H9 (cell line): ENCODE results near the gene CNOT6. TPM values are rescaled to one million over a fixed set of nuclear protein-coding genes. Genes with fewer than 3 reads are reported as not detected.
"Not testable (repeated sequence)": the region's sequence is repeated elsewhere in the genome, so short reads cannot be mapped to it uniquely, and the experiment has no call there.

Experiments
- DNase-seq: peaks from one replicate; pipeline ENCODE4 v3.0.0-alpha.2; 2017
- H2AFZ ChIP-seq: one replicate; pipeline ENCODE4 v1.6.1; 2013; ENCODE audit warnings: mild to moderate bottlenecking, low read length, control low read depth, moderate library complexity
- H2AK5ac ChIP-seq: 2 replicates; pipeline ENCODE4 v1.6.1; 2013; ENCODE audit warnings: low read length, control low read depth, mixed read lengths; ENCODE audit not compliant: insufficient read length
- H2BK120ac ChIP-seq: one replicate; pipeline ENCODE4 v1.6.1; 2013; ENCODE audit warnings: low read depth, mild to moderate bottlenecking, low read length, control low read depth, inconsistent platforms; ENCODE audit not compliant: poor library complexity, severe bottlenecking
- H2BK12ac ChIP-seq: 2 replicates; pipeline ENCODE4 v1.6.1; 2013; ENCODE audit warnings: low read length, control low read depth, mixed read lengths, low read depth; ENCODE audit not compliant: insufficient read length
- H2BK15ac ChIP-seq: 2 replicates; pipeline ENCODE4 v1.6.1; 2013; ENCODE audit warnings: low read depth, low read length, control low read depth
- H2BK20ac ChIP-seq: one replicate; pipeline ENCODE4 v1.6.1; 2013; ENCODE audit warnings: low read depth, mild to moderate bottlenecking, low read length, control low read depth, inconsistent platforms; ENCODE audit not compliant: poor library complexity, severe bottlenecking
- H2BK5ac ChIP-seq: 2 replicates; pipeline ENCODE4 v1.6.1; 2013; ENCODE audit warnings: low read length, control low read depth, mixed read lengths; ENCODE audit not compliant: insufficient read length
- H3K14ac ChIP-seq: 2 replicates; pipeline ENCODE4 v1.6.1; 2013; ENCODE audit warnings: low read length, control low read depth; ENCODE audit not compliant: insufficient read depth
- H3K18ac ChIP-seq: 2 replicates; pipeline ENCODE4 v1.6.1; 2013; ENCODE audit warnings: low read depth, mild to moderate bottlenecking, mixed read lengths, low read length, control low read depth; ENCODE audit not compliant: insufficient read length
- H3K23ac ChIP-seq: 2 replicates; pipeline ENCODE4 v1.6.1; 2013; ENCODE audit warnings: low read length, control low read depth, mixed read lengths, low read depth; ENCODE audit not compliant: insufficient read length
- H3K23me2 ChIP-seq: 2 replicates; pipeline ENCODE4 v1.6.1; 2013; ENCODE audit warnings: low read depth, mild to moderate bottlenecking, mixed read lengths, low read length, control low read depth; ENCODE audit not compliant: insufficient read length, poor library complexity, severe bottlenecking
- H3K27ac ChIP-seq: 2 replicates; pipeline ENCODE4 v1.5.1; 2013; ENCODE audit warnings: low read length, control low read depth, mixed read lengths, low read depth; ENCODE audit not compliant: insufficient read length
- H3K27me3 ChIP-seq: 2 replicates; pipeline ENCODE4 v1.6.1; 2013; ENCODE audit warnings: low read length, control low read depth, inconsistent platforms; ENCODE audit not compliant: insufficient read depth
- H3K4ac ChIP-seq: 2 replicates; pipeline ENCODE4 v1.6.1; 2013; ENCODE audit warnings: low read depth, mild to moderate bottlenecking, control low read depth, inconsistent platforms, low read length, moderate library complexity
- H3K4me1 ChIP-seq: 2 replicates; pipeline ENCODE4 v1.6.1; 2013; ENCODE audit warnings: low read length, control low read depth, inconsistent platforms; ENCODE audit not compliant: insufficient read depth
- H3K4me2 ChIP-seq: 2 replicates; pipeline ENCODE4 v1.6.1; 2013; ENCODE audit warnings: low read length, control low read depth, mixed read lengths; ENCODE audit not compliant: insufficient read length, insufficient read depth
- H3K56ac ChIP-seq: 2 replicates; pipeline ENCODE4 v1.6.1; 2013; ENCODE audit warnings: low read depth, mild to moderate bottlenecking, mixed read lengths, low read length, control low read depth; ENCODE audit not compliant: insufficient read length
- H3K79me1 ChIP-seq: 2 replicates; pipeline ENCODE4 v1.6.1; 2013; ENCODE audit warnings: low read depth, mild to moderate bottlenecking, moderate library complexity, low read length, control low read depth, inconsistent platforms; ENCODE audit not compliant: insufficient read depth, poor library complexity, severe bottlenecking
- H3K79me2 ChIP-seq: 2 replicates; pipeline ENCODE4 v1.6.1; 2013; ENCODE audit warnings: low read length, control low read depth, inconsistent platforms; ENCODE audit not compliant: insufficient read depth
- H3K9ac ChIP-seq: 2 replicates; pipeline ENCODE4 v1.6.1; 2013; ENCODE audit warnings: low read length, control low read depth, mixed read lengths; ENCODE audit not compliant: insufficient read length; ENCODE audit errors: extremely low read depth
- H3K9me3 ChIP-seq: one replicate; pipeline ENCODE4 v1.6.1; 2013; ENCODE audit warnings: low read depth, low read length, inconsistent platforms; ENCODE audit not compliant: control insufficient read depth
- H3T11ph ChIP-seq: one replicate; pipeline ENCODE4 v1.6.1; 2013; ENCODE audit warnings: mild to moderate bottlenecking, low read length, control low read depth, inconsistent platforms
- H4K20me1 ChIP-seq: one replicate; pipeline ENCODE4 v1.6.1; 2013; ENCODE audit not compliant: control insufficient read depth, insufficient read length, insufficient read depth
- H4K5ac ChIP-seq: 2 replicates; pipeline ENCODE4 v1.6.1; 2013; ENCODE audit warnings: low read depth, mild to moderate bottlenecking, mixed read lengths, low read length, control low read depth; ENCODE audit not compliant: insufficient read length
- H4K8ac ChIP-seq: replicated peaks from 2 replicates; pipeline ENCODE4 v1.6.1; 2013; ENCODE audit warnings: low read length, control low read depth, mixed read lengths, low read depth; ENCODE audit not compliant: insufficient read length
- H4K91ac ChIP-seq: 2 replicates; pipeline ENCODE4 v1.6.1; 2013; ENCODE audit warnings: low read depth, mild to moderate bottlenecking, moderate library complexity, mixed read lengths, low read length, control low read depth; ENCODE audit not compliant: insufficient read length
- H3K27ac Mint-ChIP-seq, 3 experiments: 2 replicates in 2 of 3; 3 replicates in 1 of 3; pipeline ENCODE4 v1.8.0; 2020 to 2021; ENCODE audit warnings: mixed read lengths in 3 of 3, mild to moderate bottlenecking in 1 of 3, moderate library complexity in 1 of 3
- H3K27me3 Mint-ChIP-seq: 2 replicates; pipeline ENCODE4 v1.8.0; 2021; ENCODE audit warnings: low read depth, mild to moderate bottlenecking, moderate library complexity, mixed read lengths
- H3K36me3 Mint-ChIP-seq, 3 experiments: 2 replicates in 2 of 3; 3 replicates in 1 of 3; pipeline ENCODE4 v1.8.0; 2020 to 2021; ENCODE audit warnings: low read depth in 3 of 3, mixed read lengths in 3 of 3; ENCODE audit not compliant: insufficient read depth in 1 of 3
- H3K4me1 Mint-ChIP-seq, 2 experiments: 2 replicates each; pipeline ENCODE4 v1.8.0; 2020; ENCODE audit warnings: mixed read lengths in 2 of 2
- H3K4me3 Mint-ChIP-seq, 2 experiments: 2 replicates in 1 of 2; 3 replicates in 1 of 2; pipeline ENCODE4 v1.8.0; 2020 to 2021; ENCODE audit warnings: mild to moderate bottlenecking in 2 of 2, mixed read lengths in 2 of 2, moderate library complexity in 1 of 2
- H3K9me3 Mint-ChIP-seq, 2 experiments: 2 replicates in 1 of 2; 3 replicates in 1 of 2; pipeline ENCODE4 v1.8.0; 2020; ENCODE audit warnings: mild to moderate bottlenecking in 2 of 2, mixed read lengths in 2 of 2, moderate library complexity in 1 of 2
- WGBS: extraction: QIAGEN DNeasy Blood & Tissue Kit; methylation state at CpG from one replicate; pipeline ENCODE4 v1.1.7; 2013; ENCODE audit warnings: missing lambda C conversion rate, low lambda C conversion rate, mixed read lengths; ENCODE audit not compliant: insufficient read length; ENCODE audit errors: extremely low coverage; 5-methylcytosine and 5-hydroxymethylcytosine counted together
- total RNA-seq: library from RNA; stranded (reverse); gene quantifications from 2 replicates; pipeline ENCODE4 v1.2.1, GENCODE V29; 2021
- TF ChIP-seq, protein P1 (sequence below): fragments of 200-600 bp; sonication (generic); conservative IDR thresholded peaks from 3 replicates; pipeline ENCODE4 v1.8.0; 2021; ENCODE audit warnings: antibody characterized with exemption, mild to moderate bottlenecking

Gene CNOT6
- total RNA-seq, 1 experiment from 2014 or later, result 45.0 TPM

DNA sequence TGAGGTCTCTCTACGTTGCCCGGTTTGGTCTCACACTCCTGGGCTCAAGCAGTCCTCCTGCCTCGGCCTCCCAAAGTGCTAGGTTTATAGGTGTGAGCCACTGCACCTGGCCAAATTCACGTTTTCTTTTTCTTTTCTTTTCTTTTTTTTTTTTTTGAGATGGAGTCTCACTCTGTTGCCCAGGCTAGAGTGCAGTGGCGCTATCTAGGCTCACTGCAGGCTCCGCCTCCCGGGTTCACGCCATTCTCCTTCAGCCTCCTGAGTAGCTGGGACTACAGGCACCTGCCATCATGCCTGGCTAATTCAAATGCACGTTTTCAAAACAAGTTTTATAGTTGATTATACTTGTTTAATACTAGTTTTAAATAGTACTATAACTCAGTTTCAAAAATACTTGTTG is 6.1 kb downstream of the CNOT6 start:
- not testable (repeated sequence) for H2BK12ac ChIP-seq, H4K8ac ChIP-seq, H4K5ac ChIP-seq, H2BK120ac ChIP-seq, H3K27me3 Mint-ChIP-seq, H3K4me2 ChIP-seq, H3K4me3 Mint-ChIP-seq, H2AK5ac ChIP-seq, H3K18ac ChIP-seq, H3K27ac Mint-ChIP-seq, H2BK15ac ChIP-seq, H2BK20ac ChIP-seq, H2BK5ac ChIP-seq, H3K9ac ChIP-seq, H3K23me2 ChIP-seq, H3K9me3 Mint-ChIP-seq, H3K56ac ChIP-seq, H3T11ph ChIP-seq, H3K27ac ChIP-seq, H3K4ac ChIP-seq, H2AFZ ChIP-seq, H3K4me1 ChIP-seq, H3K23ac ChIP-seq, H4K20me1 ChIP-seq, H3K9me3 ChIP-seq, DNase-seq, H4K91ac ChIP-seq, H3K27me3 ChIP-seq, H3K14ac ChIP-seq
- TF ChIP-seq, protein P1, sequence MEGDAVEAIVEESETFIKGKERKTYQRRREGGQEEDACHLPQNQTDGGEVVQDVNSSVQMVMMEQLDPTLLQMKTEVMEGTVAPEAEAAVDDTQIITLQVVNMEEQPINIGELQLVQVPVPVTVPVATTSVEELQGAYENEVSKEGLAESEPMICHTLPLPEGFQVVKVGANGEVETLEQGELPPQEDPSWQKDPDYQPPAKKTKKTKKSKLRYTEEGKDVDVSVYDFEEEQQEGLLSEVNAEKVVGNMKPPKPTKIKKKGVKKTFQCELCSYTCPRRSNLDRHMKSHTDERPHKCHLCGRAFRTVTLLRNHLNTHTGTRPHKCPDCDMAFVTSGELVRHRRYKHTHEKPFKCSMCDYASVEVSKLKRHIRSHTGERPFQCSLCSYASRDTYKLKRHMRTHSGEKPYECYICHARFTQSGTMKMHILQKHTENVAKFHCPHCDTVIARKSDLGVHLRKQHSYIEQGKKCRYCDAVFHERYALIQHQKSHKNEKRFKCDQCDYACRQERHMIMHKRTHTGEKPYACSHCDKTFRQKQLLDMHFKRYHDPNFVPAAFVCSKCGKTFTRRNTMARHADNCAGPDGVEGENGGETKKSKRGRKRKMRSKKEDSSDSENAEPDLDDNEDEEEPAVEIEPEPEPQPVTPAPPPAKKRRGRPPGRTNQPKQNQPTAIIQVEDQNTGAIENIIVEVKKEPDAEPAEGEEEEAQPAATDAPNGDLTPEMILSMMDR, result peak; percentile 35; the same call in 1 of the 3 replicates
- Histone ChIP-seq H3K79me1 (peaks cover 11% of the 10 kb centered on the region), H3K79me2 (peaks cover 67% of the 10 kb centered on the region)
- Mint-ChIP-seq H3K4me1 (peaks cover 17 to 23% of the 10 kb centered on the region in 2 experiments), H3K36me3 (peaks cover 28 to 37% (median 29%) of the 10 kb centered on the region in 3 experiments)
- no CpG with 5 or more reads among the region's 9 CpGs for WGBS
